GM19397 (cell line): ENCODE measurements around the gene GAB1.
A peak's percentile ranks its signal among the peaks of the same experiment; 100 is the strongest.

Experiments used
- ATAC-seq: cut with Tn5 transposase; IDR thresholded peaks from one replicate; pipeline ENCODE4 v1.9.1; 2021; ENCODE audit warnings: mild to moderate bottlenecking, moderate library complexity; ENCODE audit not compliant: unreplicated experiment

The GAB1 gene

GRCh38 chr4:143473334-143474126, 136.9 kb downstream of the GAB1 start:
- peak; percentile 79 for ATAC-seq

GRCh38 chr4:143477487-143477886, 140.8 kb downstream of the GAB1 start:
- ATAC-seq, result no peak

DNA sequence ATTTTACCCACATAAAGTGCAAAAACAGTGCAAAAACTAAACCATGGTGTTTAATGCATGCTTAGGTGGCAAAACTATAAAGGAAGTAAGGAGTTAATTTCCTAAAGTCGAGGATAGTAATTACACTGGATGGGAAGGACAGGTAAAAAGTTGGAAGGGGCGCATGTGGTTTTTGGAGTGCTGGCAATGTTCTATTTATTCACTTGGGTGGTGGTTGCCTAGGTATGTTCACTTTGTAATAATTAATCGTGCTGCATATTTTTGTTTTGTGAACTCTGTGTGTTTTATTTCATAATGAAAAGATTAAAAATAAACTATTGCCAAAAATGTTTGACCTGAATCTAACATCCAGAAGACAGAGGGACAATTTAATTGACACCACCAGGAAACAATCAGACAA, 144.7 kb downstream of the GAB1 start:
- no peak for ATAC-seq

GRCh38 chr4:143482840-143483239, 146.2 kb downstream of the GAB1 start:
- no peak for ATAC-seq

GRCh38 chr4:143486314-143486713, 149.6 kb downstream of the GAB1 start:
- no peak for ATAC-seq

- ATAC-seq, result no peak
These were observed 152.0 kb downstream of the GAB1 start for GRCh38 chr4:143488687-143489086.

DNA sequence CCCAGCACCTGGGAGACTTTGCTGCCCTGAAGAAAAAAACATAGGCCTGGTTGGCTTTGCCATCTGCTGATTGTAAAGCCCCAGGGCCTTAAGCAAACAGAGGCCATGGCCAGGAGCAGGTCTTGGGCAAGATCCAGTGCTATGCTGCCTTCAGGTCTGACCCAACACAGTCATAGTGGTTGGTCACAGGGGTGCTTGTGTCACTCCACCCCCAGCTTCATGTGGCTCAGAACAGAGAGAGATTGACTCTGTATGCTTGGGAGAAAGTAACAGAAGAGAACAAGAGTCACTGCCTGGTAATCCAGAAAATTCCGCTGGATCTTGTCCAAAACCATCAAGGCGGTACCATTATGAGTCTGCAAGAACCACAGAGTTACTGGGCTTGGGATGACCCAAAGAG, 152.4 kb downstream of the GAB1 start:
- no peak for ATAC-seq

- no peak for ATAC-seq
These were observed 161.3 kb downstream of the GAB1 start for GRCh38 chr4:143498021-143498420.

DNA sequence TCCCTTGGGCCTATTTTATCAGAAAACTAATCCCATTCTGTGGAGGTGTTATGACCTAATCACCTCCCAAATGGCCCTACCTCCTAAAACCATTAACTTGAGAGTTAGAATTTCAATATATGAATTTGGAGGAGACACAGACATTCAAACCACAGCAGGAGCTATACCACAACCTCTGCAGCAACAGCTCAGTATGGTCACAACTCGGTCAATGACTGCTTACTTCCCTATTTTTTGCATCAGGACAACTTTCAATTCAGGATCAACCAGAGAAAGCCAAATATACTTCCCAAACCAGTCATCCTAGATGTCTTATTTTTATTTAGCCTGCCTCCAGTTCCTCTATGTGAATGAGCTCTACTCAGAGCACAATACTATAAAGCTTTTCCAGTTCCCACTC, 165.6 kb downstream of the GAB1 start:
- no peak for ATAC-seq

DNA sequence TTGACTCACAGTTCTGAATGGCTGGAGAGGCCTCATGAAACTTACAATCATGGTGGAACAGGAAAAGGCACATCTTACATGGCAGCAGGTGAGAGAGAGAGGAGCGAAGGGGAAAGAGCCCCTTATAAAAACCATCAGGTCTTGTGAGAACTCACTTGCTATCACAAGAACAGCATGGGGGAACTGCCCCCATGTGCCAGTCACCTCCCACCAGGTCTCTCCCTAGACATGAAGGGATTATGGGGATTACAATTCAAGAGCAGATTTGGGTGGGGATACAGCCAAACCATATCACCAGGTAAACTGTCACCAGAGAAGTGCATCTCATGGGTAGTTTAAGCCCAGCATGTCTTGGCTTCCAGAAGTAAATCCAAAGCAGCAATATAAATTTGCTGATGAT, 169.4 kb downstream of the GAB1 start:
- ATAC-seq, result no peak

GRCh38 chr4:143511906-143512305, 175.2 kb downstream of the GAB1 start:
- no peak for ATAC-seq

DNA sequence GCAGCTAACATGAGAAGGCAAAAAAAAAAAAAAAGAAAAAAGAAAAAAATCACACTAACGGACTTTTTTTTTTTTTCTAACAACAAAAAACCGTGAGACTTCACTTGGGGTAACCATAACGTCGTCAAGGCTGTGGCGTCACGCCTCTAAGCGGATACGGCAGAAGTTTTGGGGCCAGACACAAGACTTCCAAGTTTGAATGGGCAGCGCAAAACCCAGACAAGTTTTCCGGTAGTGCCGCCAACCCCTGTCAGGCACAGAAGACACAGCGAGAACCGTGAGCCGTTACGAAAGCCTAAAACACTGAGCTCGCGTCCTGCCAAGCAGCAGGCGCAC, 176.3 kb downstream of the GAB1 start:
- peak; percentile 33 for ATAC-seq

- peak; percentile 90 for ATAC-seq
These were observed 176.9 kb downstream of the GAB1 start, which contains the start of gene SMARCA5 for GRCh38 chr4:143513314-143514168. SMARCA5 (plus strand) TSS chr4:143513702; CDS start chr4:143513925, 223 bp downstream.

- no peak for ATAC-seq
These were observed 177.5 kb downstream of the GAB1 start for GRCh38 chr4:143514169-143514495.

GRCh38 chr4:143514497-143514896, 177.8 kb downstream of the GAB1 start:
- ATAC-seq, result no peak

DNA sequence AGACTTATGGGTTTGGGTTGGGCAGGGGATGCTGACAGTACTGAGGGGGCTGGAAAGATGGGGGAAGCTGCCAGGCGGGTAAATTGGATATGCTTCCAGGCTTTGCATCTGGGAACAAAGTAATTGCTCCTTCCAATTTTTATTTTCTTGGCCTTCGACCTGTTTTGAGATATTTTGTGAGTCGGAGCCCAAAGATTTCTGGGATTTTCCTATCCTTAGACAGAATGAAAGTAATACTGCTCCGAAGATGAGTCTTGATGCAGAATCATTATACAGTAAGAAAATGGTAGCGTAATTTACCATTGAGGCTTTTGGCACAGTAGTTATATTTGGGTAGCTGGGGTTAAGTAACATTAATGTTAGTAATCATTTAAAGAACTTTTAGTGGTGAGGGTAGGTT, 178.2 kb downstream of the GAB1 start:
- ATAC-seq, result no peak

- ATAC-seq, result no peak
These were observed 179.2 kb downstream of the GAB1 start for GRCh38 chr4:143515905-143516304.

DNA sequence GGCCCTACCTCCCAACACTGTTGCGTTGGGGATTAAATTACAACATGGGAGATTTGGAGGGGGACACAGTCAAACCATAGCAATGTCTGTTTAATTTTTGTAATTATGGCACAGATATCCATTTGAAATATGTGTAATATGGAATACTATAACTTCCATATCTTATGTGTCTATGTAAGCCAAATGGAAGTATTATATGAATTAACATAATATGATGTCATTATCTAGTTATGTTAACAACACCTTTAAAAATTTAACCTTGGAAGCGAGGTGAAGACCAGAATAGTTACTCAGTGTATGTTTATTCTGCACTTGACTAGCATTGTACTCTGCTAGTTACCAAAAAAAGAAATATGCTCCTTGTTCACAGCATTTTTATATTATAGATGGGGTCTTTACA, 181.1 kb downstream of the GAB1 start:
- ATAC-seq, result no peak
